HG02870 (cell line): ENCODE measurements around the gene WNT8A.

Experiments
- ATAC-seq: cut with Tn5 transposase; IDR thresholded peaks from one replicate; pipeline ENCODE4 v1.9.1; 2021; ENCODE audit warnings: mild to moderate bottlenecking, moderate library complexity; ENCODE audit not compliant: unreplicated experiment

WNT8A gene

DNA sequence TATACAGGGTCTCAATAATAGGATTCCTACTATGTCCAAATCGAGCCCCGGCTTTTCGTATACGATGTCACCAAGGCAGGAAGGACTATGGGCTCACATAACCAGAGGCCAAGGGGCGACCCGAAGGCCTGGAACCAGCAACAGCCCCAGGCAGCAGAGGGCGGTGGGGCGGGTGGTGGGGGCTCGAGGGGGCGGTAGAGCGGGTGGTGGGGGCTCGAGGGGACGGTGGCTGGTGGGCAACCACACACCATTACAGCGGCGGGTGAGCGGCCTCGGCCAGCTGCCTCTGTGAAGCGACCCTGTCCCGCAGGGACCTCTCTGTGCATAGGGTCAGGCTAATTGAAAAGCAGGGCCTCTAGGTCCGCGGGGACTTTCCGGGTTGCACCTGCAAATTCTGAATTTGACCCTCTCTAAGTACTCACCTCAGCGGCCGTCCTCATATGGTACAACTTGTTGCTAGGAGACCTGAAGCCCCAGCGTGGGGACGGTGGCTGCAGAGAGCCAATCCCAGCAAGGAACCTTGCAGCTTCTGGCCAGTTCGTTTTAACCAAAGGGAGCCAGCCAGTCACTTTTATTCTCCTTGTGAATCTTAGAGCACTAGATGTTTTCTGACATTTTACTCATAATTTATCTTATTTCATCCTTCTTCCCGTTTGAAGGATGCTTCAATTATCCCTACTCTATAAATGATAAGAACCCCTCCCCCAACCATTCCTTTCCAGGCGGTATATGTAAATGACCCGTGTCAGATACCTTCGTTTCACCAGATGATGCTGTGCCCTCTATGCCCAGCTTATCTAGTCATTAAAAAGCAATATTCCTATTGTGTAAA, 55.3 kb downstream of the WNT8A start, which contains the start of gene NME5:
NME5 (minus strand) TSS at position 480 of the 832 bp plus-strand sequence. CDS start 648 bp downstream, outside the sequence.
- ATAC-seq, result peak; percentile 57

DNA sequence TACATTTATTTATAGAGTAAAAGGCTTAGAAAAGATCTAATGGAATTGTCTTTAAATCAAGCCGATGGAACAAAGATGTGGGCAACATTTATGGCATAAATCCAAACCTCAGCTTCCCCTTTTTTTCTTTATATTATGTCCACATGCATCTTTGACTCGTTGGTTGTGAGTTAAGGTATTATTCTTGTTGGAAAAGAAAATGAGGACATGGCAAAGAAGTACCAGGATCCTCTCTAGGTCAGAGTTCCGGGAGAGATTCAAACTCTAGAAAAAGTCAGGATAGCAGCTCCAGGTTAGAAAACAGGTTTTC, 55.9 kb downstream of the WNT8A start:
- ATAC-seq, result no peak

GRCh38 chr5:138140268-138140667, 56.4 kb downstream of the WNT8A start:
- ATAC-seq, result no peak
